GM18870 (cell line): Measurements from ENCODE around the gene TTLL12.

Experiments used
- ATAC-seq: cut with Tn5 transposase; IDR thresholded peaks from one replicate; pipeline ENCODE4 v1.9.1; 2021; ENCODE audit warnings: moderate library complexity; ENCODE audit not compliant: unreplicated experiment

Gene TTLL12

DNA sequence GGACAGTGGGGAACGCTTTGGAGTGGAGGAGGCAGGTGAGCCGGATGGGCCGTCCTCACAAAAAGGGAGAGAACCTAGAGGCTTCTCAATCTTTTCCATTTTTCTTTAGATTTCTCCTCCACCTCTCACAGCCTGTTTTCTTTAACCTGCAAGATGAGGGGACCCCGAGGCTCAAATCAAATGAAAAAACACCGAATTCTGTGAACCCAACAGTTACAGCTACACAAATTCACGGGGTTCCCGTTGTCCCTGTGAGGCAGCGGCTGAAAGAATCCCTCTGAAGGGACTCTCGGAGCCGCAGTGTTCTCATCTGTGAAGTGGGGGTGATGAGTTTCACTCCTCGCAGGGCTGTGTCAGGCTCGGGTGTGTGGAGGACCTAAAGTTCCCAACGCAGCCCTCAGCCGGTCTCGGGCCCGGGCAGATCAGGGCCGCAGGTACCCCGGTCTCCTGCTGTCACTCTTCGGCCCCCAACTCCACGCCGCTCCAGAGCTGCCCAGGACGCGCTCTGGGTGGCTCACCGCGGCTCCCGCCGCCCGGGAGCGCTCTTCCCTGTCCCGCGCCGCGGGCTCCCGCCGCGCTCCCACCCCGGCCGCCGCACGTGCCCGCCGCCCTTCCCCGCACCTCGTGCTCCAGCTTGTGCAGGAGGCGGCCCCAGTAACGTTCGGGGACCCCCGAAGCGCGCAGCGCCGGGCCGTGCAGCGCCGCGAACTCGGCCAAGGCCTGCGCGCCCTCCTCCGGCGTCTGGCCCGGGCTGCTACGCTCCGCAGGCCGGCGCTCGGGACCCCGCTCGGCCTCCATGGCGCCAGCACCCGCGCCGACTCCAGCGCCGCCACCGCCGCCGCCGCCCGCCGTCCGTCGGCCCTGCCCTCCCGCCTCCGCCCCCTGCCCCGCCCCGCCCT, at the start of gene TTLL12:
TSS of gene TTLL12 (minus strand) at position 863 of the 899 bp plus-strand sequence. CDS start at position 798, 65 bp downstream.
- ATAC-seq = no peak

DNA sequence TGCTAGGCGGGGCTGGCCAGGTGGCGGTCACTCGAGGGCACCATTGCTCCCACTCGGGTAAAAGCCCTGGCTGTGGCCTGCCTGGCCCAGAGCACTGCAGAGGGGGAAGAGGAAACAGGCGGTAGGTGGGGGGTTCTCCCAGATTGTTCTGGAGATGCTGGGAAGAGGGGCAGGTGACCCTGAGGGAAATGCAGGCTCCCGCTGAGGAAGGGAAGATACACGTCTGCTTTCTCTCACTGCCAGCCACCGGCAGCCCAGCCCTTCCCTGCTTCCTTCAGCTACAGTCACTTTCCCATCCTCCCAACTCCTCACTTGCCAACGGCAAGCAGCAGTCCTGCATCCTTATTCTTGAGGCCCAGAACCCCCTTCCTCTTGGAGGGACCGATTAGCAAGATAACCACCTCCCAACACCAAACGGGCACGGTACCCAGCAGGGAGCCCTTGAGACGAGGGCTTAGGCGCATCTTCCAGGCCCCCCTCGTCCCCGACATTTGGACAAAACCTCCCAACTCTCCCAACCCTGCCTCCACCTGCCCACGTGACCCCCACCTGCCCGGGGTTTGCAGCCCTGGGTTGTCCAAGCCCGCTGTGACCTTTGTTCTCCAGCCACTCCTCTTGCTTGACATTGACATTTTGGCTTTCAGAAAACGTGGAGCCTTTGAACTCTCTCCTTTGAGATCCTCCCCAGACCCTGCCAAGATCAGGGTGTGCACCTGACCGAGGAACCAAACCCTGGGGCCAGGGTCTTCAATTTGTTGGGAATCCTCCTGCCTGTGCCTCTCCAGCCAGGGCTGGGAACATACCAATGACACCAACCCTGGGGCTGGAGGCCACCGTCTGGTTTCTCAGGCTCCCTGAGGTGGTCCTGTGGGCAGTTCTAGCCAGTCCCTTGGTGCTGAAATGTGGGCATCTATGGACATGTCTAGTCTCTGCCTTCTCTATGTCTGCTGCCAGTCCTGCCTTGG, 48.8 kb upstream of the TTLL12 start:
- ATAC-seq = no peak

DNA sequence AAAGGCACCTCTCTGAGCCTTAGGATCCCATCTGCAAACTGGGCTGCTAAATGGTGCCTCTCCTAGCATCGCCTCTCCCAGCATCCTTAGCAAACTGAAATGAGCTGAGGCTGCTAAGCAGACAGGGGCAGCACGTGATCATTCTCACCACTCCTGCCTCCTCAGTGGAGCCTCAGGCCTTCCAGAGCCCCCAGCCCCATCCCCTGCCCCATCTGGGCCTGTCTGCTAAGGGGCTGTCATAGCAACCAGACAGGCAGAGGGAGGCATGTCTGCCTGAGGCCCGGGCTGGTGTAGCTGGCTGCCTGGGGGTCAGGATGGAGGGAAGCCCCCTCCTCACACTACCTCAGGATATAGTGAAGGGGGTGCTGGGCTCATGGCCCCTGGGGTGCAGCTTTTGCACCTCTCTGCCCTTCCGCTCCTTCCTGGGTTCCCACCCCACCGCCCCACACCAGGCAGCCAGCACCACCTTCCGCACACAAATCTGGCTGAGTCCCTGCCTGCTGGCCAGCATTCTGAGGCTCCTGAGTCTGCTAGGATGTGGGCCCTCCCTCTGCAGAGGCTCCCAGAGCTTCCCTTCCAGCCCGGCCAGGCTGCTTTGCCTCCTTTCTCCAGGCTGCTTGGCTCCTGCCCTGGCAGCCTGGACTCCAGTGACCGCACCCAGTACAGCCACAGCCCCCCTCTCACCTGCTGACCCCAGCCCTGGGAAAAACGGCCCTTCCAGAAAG, 47.5 kb upstream of the TTLL12 start:
- ATAC-seq = no peak

DNA sequence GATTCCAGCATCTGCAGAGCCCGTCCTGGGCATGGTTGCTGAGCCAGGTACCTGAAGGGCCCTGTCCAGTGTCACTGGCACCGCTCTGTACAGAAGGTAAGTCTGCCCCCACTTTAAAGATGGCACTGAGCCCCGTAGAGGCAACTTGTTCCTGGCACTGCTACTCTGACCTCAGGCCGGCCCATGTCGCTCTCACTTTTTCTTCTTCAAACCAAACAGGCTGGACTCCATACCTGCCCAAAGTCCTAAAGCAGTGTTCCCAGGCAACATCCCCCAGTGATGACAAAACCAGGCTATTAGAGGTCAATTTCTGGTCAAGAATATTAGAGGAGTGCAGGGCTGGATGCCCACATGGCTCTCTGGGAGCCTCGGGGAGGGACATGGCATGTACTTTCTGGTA, 46.6 kb upstream of the TTLL12 start:
- no peak for ATAC-seq

DNA sequence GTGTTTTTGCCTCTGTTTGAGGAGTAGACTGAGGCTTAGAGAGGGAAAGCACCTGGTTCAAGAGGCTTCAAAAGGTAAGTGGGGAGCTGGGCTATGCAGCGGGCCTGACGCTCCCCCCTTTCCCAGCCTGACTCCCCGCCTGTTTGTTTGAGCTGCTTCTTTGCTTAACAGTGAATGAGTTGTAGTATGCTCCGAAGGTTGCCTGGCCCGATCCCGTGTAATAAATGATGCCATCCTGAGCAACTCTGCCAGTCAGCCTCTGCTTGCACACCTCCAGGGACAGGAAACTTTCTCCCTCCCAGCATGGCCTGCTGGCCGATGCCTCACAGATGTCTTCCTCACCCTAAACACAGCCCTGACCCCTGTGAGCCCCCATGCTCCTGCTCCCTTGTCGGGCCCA, 45.5 kb upstream of the TTLL12 start:
- ATAC-seq = no peak

DNA sequence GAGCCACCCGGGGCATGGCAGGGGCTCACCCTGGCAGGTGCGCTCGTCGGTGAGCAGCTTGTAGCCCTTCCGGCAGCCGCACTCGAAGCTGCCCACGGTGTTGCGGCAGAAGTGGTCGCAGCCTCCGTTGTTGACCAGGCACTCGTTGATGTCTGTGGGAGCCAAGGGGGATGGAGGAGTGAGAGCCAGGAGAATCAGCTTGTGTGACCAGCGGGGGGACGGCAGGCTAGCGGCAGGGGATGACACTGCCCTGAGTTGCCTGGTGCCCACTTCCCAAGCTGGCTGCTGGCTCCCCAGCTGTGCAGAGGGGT, 44.7 kb upstream of the TTLL12 start:
- ATAC-seq = no peak

GRCh38 chr22:43230971-43231723, 44.2 kb upstream of the TTLL12 start:
- no peak for ATAC-seq

DNA sequence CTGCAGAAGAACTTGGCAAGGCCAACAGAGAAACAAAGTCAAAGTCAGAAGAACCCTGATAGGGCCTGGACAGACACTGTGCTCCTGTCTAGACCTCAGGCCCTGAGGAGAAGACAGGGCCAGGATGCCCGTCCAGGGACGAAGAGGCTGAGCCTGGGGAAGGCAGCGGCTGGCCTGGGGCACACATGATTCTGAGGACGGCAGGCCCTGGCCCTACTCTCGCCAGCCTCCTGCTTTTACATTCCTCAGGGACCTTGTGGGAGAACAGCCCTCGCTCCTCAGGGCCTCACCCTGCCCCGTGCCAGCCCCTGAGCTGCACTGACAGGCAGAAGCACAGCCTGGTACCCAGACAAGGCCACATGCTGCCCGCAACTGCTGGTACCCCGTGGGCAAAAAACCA, 43.6 kb upstream of the TTLL12 start:
- ATAC-seq = no peak

DNA sequence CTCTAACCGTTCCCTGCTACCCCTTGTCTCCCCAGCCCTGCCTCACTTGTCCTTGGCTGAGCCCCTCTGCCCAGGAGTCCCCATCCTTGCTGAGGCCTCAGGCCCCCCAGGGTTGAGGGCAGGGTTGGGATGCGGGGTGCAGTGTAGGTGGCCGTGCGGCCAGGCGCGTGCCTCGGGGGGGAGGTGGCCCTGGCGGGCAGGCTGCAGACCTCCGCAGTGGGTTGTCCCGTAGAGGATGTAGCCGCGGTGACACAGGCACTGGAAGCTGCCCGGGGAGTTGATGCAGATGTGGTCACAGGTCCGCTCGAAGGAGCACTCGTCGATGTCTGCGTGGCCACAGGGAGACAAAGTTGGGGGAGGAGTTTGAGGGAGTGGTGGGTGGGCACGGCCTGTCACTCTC, 41.9 kb upstream of the TTLL12 start:
- ATAC-seq = no peak

GRCh38 chr22:43228330-43228729, 41.4 kb upstream of the TTLL12 start:
- ATAC-seq = no peak

DNA sequence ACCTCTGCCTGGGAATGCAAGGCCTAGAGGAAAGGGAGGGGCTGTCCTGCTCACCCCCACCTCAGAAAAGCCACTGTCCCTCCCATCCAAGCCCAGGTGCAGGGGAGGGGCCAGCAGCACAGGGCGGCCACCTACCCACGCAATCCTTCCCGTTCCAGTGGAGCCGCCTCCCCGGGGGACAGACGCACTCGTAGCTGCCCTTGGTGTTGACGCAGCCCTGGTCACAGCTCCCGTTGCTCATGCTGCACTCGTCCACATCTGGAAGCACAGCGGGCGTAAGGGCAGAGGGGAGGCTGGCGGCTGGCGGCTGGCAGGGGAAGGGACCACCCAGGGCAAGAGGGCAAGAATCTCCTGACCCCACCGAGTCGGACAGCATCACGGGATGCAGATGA, 40.3 kb upstream of the TTLL12 start:
- ATAC-seq = no peak

GRCh38 chr22:43226377-43227238, 39.7 kb upstream of the TTLL12 start:
- no peak for ATAC-seq

- ATAC-seq = no peak
Observed at GRCh38 chr22:43225609-43226008, 38.7 kb upstream of the TTLL12 start.

DNA sequence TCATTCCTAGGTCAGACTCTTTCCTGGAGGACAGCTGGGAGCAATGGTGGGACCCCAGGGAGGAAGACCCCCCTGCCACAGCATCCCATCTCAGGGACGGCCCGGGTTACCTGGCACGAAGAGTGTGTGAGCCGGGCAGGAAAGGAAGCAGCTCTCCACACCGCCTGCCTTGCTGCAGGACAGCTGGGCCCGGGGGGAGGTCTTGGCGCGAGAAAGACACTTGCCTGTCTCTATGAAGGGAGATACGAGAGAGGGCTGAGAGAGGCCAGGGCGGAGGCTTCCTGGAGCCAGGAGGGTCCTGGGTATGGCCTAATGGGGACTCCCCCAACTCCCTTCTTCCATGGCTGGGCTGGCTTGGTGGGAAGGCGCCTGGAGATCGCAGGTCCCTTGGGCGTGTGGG, 36.1 kb upstream of the TTLL12 start:
- ATAC-seq = no peak

- ATAC-seq = no peak
Observed at GRCh38 chr22:43222262-43222661, 35.3 kb upstream of the TTLL12 start.

GRCh38 chr22:43220625-43221380, 33.9 kb upstream of the TTLL12 start:
- no peak for ATAC-seq

DNA sequence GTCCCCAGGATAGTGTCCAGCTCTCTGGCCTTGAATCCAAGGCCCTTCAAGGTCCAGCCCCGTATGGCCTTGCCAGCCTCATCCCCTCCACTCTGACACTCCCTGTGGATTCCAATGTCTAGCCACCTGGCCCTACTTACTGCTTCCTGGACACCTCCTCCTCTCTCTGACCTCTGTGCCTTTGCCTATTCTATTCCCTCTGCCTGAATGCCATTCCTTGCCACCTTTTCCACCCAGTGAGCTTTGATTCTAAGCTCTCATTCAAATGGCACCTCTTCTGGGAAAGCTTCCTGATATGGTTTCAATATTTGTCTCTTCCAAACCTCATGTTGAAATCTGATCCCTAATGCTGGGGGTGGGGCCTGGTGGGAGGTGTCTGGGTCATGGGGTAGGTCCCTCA, 31.9 kb upstream of the TTLL12 start:
- ATAC-seq = no peak

DNA sequence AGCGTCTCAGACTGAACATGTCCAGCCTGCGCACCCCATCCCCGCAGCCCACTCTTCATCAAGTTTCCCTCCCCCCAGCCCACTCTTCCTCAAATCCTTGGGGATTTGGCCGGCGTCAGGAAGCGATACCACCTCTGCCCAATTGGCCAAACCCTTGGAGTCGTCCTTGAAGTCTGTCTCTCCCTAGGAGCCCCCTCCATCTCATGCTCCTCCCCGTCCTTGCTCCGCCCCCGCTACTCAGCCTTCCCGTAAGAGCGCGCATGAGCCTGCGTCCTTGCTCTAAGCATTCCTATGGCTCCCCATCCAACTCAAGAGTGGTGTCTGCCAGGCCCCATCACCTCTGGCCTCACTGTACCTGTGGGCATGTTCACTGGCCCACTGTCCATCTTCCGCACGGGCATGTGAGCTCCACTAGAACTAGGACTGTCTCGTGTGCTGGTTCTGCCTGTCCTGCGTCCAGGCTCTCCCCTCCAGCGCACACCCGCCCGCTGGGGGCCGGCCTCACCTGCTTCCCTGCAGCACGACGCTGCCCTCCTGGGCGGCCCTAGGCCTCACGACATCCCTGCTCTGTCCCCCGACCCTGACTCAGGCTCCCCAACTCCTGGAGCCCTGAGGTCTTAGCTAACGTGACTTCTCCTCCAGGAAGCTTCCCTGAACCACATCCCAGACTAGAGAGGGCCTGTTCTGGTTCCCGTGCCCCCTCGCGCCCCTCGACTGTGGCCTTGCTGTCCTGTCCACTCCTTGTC, 30.5 kb upstream of the TTLL12 start:
- no peak for ATAC-seq
